HepG2 (cell line): ENCODE data around the gene PRKAG3. TPM values are rescaled to one million over a fixed set of nuclear protein-coding genes. Genes with fewer than 3 reads are reported as not detected.

Experiments used
- ATAC-seq: fragments of 200-7000 bp; cut with Tn5 transposase; 3 replicates; pipeline ENCODE4 v1.9.1; 2020; ENCODE audit warnings: mild to moderate bottlenecking, moderate library complexity
- BruUV-seq: library from RNA; stranded (reverse); fragments of 400-500 nt; replicated peaks from 2 replicates; lab custom pipeline; 2021; lab: Mats Ljungman, UMichigan
- CTCF ChIA-PET: fragments of 300-600 bp; formaldehyde crosslinking; extraction: SDS; loops from one replicate; lab custom pipeline; 2021; ENCODE audit warnings: low total read pairs, inconsistent platforms, low intra/inter-chr PET ratio; lab: Yijun Ruan, JAX
- POLR2A ChIA-PET: fragments of 350-600 bp; sonication (Branson Sonifier 250); formaldehyde crosslinking; loops from one replicate; lab custom pipeline; 2020; ENCODE audit warnings: antibody characterized with exemption, inconsistent platforms; lab: Yijun Ruan, JAX
- DNase-seq: peaks from one replicate; pipeline ENCODE4 v3.0.0-alpha.2; 2015; ENCODE audit warnings: low spot score
- FAIRE-seq: peaks from 3 replicates; lab custom pipeline; 2011; peaks lifted over from hg19 to GRCh38; lab: Jason Lieb, UNC
- H2AFZ ChIP-seq: one replicate; pipeline ENCODE4 v1.6.1; 2011; ENCODE audit warnings: low read length, inconsistent platforms
- H3K27ac ChIP-seq: fragments of 300-600 bp; 3 replicates; pipeline ENCODE4 v1.8.0; 2011; ENCODE audit warnings: mixed run types, mild to moderate bottlenecking, mixed read lengths, low read length, inconsistent platforms; ENCODE audit not compliant: insufficient read depth; ENCODE audit errors: extremely low read length
- H3K27me3 ChIP-seq, 2 experiments: fragments of 200-600 bp in 1 of 2; 2 replicates in 1 of 2; 3 replicates in 1 of 2; pipeline versions ENCODE4 v1.6.0 to v1.8.0; 2011; ENCODE audit warnings: low read length in 2 of 2, mild to moderate bottlenecking in 2 of 2, moderate library complexity in 2 of 2, inconsistent platforms in 1 of 2; ENCODE audit not compliant: insufficient read depth in 2 of 2, control insufficient read depth in 1 of 2
- H3K36me3 ChIP-seq, 2 experiments: fragments of 200-600 bp in 1 of 2; replicated peaks in 1 of 2; 2 replicates in 1 of 2; 3 replicates in 1 of 2; pipeline versions ENCODE4 v1.5.1 to v1.8.0; 2011; ENCODE audit warnings: low read length in 2 of 2, inconsistent platforms in 1 of 2; ENCODE audit not compliant: insufficient read depth in 2 of 2, control insufficient read depth in 1 of 2
- H3K4me1 ChIP-seq: 2 replicates; pipeline ENCODE4 v1.5.1; 2012; ENCODE audit warnings: low read length, inconsistent platforms; ENCODE audit not compliant: insufficient read depth
- H3K4me2 ChIP-seq: 2 replicates; pipeline ENCODE4 v1.6.0; 2011; ENCODE audit warnings: low read depth, low read length, inconsistent platforms
- H3K4me3 ChIP-seq, 3 experiments: fragments of 200-600 bp in 1 of 3; sonication (generic), shearing (Covaris generic) in 1 of 3; replicated peaks in 1 of 3; 2 replicates each; pipeline ENCODE4 v1.5.1; 2011 to 2016; ENCODE audit warnings: low read length in 3 of 3, inconsistent platforms in 2 of 3, low read depth in 2 of 3, mild to moderate bottlenecking in 2 of 3, control low read depth in 1 of 3, mixed read lengths in 1 of 3; ENCODE audit not compliant: insufficient read depth in 1 of 3
- H3K79me2 ChIP-seq: one replicate; pipeline ENCODE4 v1.6.1; 2011; ENCODE audit warnings: low read length, inconsistent platforms; ENCODE audit not compliant: insufficient read depth
- H3K9ac ChIP-seq: 2 replicates; pipeline ENCODE4 v1.6.0; 2011; ENCODE audit warnings: mild to moderate bottlenecking, low read depth, low read length, inconsistent platforms; ENCODE audit not compliant: insufficient read depth
- H3K9me3 ChIP-seq: 2 replicates; pipeline ENCODE4 v1.5.1; 2012; ENCODE audit warnings: mild to moderate bottlenecking, low read length
- H4K20me1 ChIP-seq: 2 replicates; pipeline ENCODE4 v1.6.0; 2011; ENCODE audit warnings: inconsistent platforms, mild to moderate bottlenecking, low read length, moderate library complexity; ENCODE audit not compliant: insufficient read depth
- E2F2 ChIP-seq: sonication (generic); formaldehyde crosslinking; IDR thresholded peaks from 2 replicates; pipeline ENCODE4 v1.4.0; 2020; ENCODE audit warnings: missing genetic modification reagents, borderline replicate concordance
- HIC2 ChIP-seq: sonication (generic); formaldehyde crosslinking; IDR thresholded peaks from 2 replicates; pipeline ENCODE4 v1.9.0; 2022; ENCODE audit warnings: low read depth, missing genetic modification reagents
- PATZ1 ChIP-seq: sonication (generic); formaldehyde crosslinking; IDR thresholded peaks from 2 replicates; pipeline ENCODE4 v1.4.0; 2020; ENCODE audit warnings: missing genetic modification reagents
- PCBP1 ChIP-seq: fragments of 200-400 bp; formaldehyde crosslinking; IDR thresholded peaks from 2 replicates; pipeline ENCODE4 v1.6.1; 2017; ENCODE audit warnings: mild to moderate bottlenecking, low read depth, low read length, borderline replicate concordance
- RXRB ChIP-seq: IDR thresholded peaks from 2 replicates; pipeline ENCODE4 v1.6.1; 2016; ENCODE audit warnings: borderline replicate concordance, missing genetic modification reagents, missing compliant biosample characterization
- SIN3A ChIP-seq: IDR thresholded peaks from 2 replicates; pipeline ENCODE4 v1.6.1; 2011; ENCODE audit warnings: low read depth, mild to moderate bottlenecking, control low read depth, low read length, borderline replicate concordance
- TEAD3 ChIP-seq: optimal IDR thresholded peaks from 2 replicates; pipeline ENCODE3; 2016; ENCODE audit warnings: borderline replicate concordance
- TOPORS ChIP-seq: sonication (generic); formaldehyde crosslinking; IDR thresholded peaks from 2 replicates; pipeline ENCODE4 v1.8.0; 2023; ENCODE audit warnings: mild to moderate bottlenecking, missing genetic modification reagents
- ZNF292 ChIP-seq: sonication (generic); formaldehyde crosslinking; IDR thresholded peaks from 2 replicates; pipeline ENCODE4 v1.8.1; 2022; ENCODE audit warnings: mild to moderate bottlenecking, low read depth, missing genetic modification reagents, borderline replicate concordance
- ZNF484 ChIP-seq: sonication (generic); formaldehyde crosslinking; IDR thresholded peaks from 2 replicates; pipeline ENCODE4 v1.5.1; 2020; ENCODE audit warnings: mild to moderate bottlenecking, low read depth, missing genetic modification reagents, borderline replicate concordance
- WGBS: methylation state at CpG from one replicate; pipeline ENCODE4 v1.1.6; 2017; ENCODE audit warnings: low lambda C conversion rate; 5-methylcytosine and 5-hydroxymethylcytosine counted together
- in situ Hi-C: cut with HindIII; loops from 2 replicates; pipeline ENCODE4 v1.10.0; 2017; ENCODE audit warnings: low pct_unique_long_range_greater_than_20kb; ENCODE audit not compliant: extremely low pct_ligation_motif_present
- intact Hi-C: fragments of 100-400 bp; cut with micrococcal nuclease; formaldehyde crosslinking; loops from one replicate; pipeline ENCODE4 v1.10.0; 2022; ENCODE audit not compliant: unreplicated experiment
- polyA plus RNA-seq, 8 experiments: library from polyadenylated mRNA; depleted of rRNA in 3 of 8; stranded (reverse) in 7 of 8; unstranded in 1 of 8; fragments of >200 nt; fragmentation: Illumina TruSeq in 4 of 8; extraction: Trizol in 4 of 8; gene quantifications; 2 replicates each; pipeline versions ENCODE4 v1.2.1 to v1.2.3, GENCODE V29; 2011 to 2016; ENCODE audit warnings: low read depth in 4 of 8, missing spikeins in 1 of 8, mixed read lengths in 1 of 8; ENCODE audit not compliant: insufficient read depth in 1 of 8
- total RNA-seq, 5 experiments: library from RNA; depleted of rRNA; stranded (reverse); fragments of >200 nt; fragmentation: Illumina TruSeq; extraction: Trizol; gene quantifications; 2 replicates each; pipeline ENCODE4 v1.2.3, GENCODE V29; 2016; ENCODE audit warnings: low read depth in 1 of 5
- TF ChIP-seq, protein P1 (sequence below): IDR thresholded peaks from 2 replicates; pipeline ENCODE4 v1.6.1; 2018; ENCODE audit warnings: missing genetic modification reagents, mild to moderate bottlenecking, missing compliant biosample characterization
- TF ChIP-seq, protein P2 (sequence below): sonication (generic); formaldehyde crosslinking; IDR thresholded peaks from 2 replicates; pipeline ENCODE4 v1.4.0; 2020; ENCODE audit warnings: missing genetic modification reagents
- TF ChIP-seq, protein P3 (sequence below): sonication (generic); formaldehyde crosslinking; IDR thresholded peaks from 2 replicates; pipeline ENCODE4 v1.8.1; 2023; ENCODE audit warnings: mild to moderate bottlenecking, missing genetic modification reagents

Gene PRKAG3
- total and polyA plus RNA-seq, 2 of the 13 experiments (the other 11 are each of a cell fraction or from before 2014, with no cell fraction given): not detected

DNA sequence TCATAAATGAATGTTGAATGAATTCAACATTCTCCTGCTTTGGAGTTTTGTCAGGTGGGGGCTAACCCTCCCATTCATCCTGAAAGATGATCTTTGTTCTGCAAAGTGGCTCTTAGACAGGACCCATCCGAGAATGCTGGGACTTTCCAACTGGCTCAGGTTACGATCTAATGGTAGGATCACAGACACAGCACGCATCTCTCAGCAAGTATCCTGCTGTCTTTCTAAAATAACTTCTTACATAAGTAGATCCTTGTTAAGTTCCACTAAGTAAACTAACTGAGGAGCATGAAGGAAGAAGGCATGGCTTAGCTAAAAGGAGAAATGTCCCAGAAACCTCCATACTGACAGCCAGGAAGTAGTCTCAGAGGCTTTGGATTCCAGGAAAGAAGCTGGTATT lies 26.0 kb downstream of the PRKAG3 start:
- H3K9me3 ChIP-seq: peaks cover 9% of the 10 kb centered on the region
- in situ Hi-C loops (no loop called here), intact Hi-C loops (loop anchor here (1.0 to 5.0 kb wide), 5 partner anchors 14 to 146 kb away; partner anchors contain the start of genes BCS1L, CYP27A1 and ZNF142)
- peak overlapping the region in 2 of 3 experiments; percentile 38 to 40; a peak in 3 of 6 replicates for H3K4me3 ChIP-seq
- ChIA-PET POLR2A (interaction anchor here (1.2 to 1.8 kb wide), 2 partner anchors 23 to 443 kb away, joined by 4 to 13 read pairs; partner anchors contain the start of gene CYP27A1), CTCF (interaction anchor here (1.0 to 2.5 kb wide), 2 partner anchors 42 to 78 kb away, joined by 4 to 9 read pairs; no protein-coding TSS in a partner anchor)
- H3K4me2 ChIP-seq: peak overlapping the region; percentile 80
- H4K20me1 ChIP-seq: peaks cover 3% of the 10 kb centered on the region; the same call in 1 of the 2 replicates
- no TSS peak for BruUV-seq
- peak; percentile 86 for ATAC-seq
- H3K27ac ChIP-seq: peak overlapping the region; percentile 54
- no peak overlapping the region for H2AFZ ChIP-seq
- H3K4me1 ChIP-seq: peaks cover 32% of the 10 kb centered on the region
- no peaks in the 10 kb centered on the region for H3K27me3 ChIP-seq
- H3K79me2 ChIP-seq: peaks cover 52% of the 10 kb centered on the region
- H3K9ac ChIP-seq: peak overlapping the region; percentile 54
- H3K36me3 ChIP-seq: peaks cover 8 to 15% of the 10 kb centered on the region in 2 experiments; a peak in 4 of 5 replicates
- peak; percentile 78 for FAIRE-seq
- peak; percentile 74 for DNase-seq
- WGBS: 2% methylated on average over 3 of the region's 3 CpGs
- TF ChIP-seq ZNF484 (CRISPR knock-in tag) (no peak), HIC2 (CRISPR knock-in tag) (no peak), E2F2 (CRISPR knock-in tag) (no peak), PATZ1 (CRISPR knock-in tag) (peak; percentile 97), RXRB (CRISPR knock-in tag) (peak; percentile 33; the same call in 1 of the 2 replicates), ZNF292 (CRISPR knock-in tag) (0 out of 2 replicates have a peak, but pooled peaks have one; percentile 42), PCBP1 (no peak), TEAD3 (CRISPR knock-in tag) (peak; percentile 33), SIN3A (0 out of 2 replicates have a peak, but pooled peaks have one; percentile 35), TOPORS (CRISPR knock-in tag) (no peak)
- TF ChIP-seq, protein P1, sequence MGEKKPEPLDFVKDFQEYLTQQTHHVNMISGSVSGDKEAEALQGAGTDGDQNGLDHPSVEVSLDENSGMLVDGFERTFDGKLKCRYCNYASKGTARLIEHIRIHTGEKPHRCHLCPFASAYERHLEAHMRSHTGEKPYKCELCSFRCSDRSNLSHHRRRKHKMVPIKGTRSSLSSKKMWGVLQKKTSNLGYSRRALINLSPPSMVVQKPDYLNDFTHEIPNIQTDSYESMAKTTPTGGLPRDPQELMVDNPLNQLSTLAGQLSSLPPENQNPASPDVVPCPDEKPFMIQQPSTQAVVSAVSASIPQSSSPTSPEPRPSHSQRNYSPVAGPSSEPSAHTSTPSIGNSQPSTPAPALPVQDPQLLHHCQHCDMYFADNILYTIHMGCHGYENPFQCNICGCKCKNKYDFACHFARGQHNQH (CRISPR knock-in tag): no peak
- TF ChIP-seq, protein P2, sequence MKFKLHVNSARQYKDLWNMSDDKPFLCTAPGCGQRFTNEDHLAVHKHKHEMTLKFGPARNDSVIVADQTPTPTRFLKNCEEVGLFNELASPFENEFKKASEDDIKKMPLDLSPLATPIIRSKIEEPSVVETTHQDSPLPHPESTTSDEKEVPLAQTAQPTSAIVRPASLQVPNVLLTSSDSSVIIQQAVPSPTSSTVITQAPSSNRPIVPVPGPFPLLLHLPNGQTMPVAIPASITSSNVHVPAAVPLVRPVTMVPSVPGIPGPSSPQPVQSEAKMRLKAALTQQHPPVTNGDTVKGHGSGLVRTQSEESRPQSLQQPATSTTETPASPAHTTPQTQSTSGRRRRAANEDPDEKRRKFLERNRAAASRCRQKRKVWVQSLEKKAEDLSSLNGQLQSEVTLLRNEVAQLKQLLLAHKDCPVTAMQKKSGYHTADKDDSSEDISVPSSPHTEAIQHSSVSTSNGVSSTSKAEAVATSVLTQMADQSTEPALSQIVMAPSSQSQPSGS (CRISPR knock-in tag): no peak
- TF ChIP-seq, protein P3, sequence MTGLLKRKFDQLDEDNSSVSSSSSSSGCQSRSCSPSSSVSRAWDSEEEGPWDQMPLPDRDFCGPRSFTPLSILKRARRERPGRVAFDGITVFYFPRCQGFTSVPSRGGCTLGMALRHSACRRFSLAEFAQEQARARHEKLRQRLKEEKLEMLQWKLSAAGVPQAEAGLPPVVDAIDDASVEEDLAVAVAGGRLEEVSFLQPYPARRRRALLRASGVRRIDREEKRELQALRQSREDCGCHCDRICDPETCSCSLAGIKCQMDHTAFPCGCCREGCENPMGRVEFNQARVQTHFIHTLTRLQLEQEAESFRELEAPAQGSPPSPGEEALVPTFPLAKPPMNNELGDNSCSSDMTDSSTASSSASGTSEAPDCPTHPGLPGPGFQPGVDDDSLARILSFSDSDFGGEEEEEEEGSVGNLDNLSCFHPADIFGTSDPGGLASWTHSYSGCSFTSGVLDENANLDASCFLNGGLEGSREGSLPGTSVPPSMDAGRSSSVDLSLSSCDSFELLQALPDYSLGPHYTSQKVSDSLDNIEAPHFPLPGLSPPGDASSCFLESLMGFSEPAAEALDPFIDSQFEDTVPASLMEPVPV (CRISPR knock-in tag): no peak
